Measurements from ENCODE around the gene ITGA8.
"Not testable (repeated sequence)": the region's sequence is repeated elsewhere in the genome, so short reads cannot be mapped to it uniquely, and the experiment has no call there.

ITGA8 gene

GRCh38 chr10:15681076-15681475, 38.6 kb downstream of the ITGA8 start:
- no peak for DNase-seq (ENCODE audit: low spot score)

GRCh38 chr10:15678851-15679250, 40.9 kb downstream of the ITGA8 start:
- no peak for DNase-seq (ENCODE audit: low spot score)

- DNase-seq (ENCODE audit: low spot score), result no peak
These were observed 47.3 kb downstream of the ITGA8 start for GRCh38 chr10:15672469-15672868.

- no peak for DNase-seq (ENCODE audit: low spot score)
These were observed 48.8 kb downstream of the ITGA8 start for GRCh38 chr10:15670880-15671279.

GRCh38 chr10:15661574-15661973, 58.1 kb downstream of the ITGA8 start:
- no peak for DNase-seq (ENCODE audit: low spot score)

- DNase-seq (ENCODE audit: low spot score), result no peak
These were observed 58.7 kb downstream of the ITGA8 start for GRCh38 chr10:15660990-15661389.

GRCh38 chr10:15658069-15658702, 61.5 kb downstream of the ITGA8 start:
- DNase-seq (ENCODE audit: low spot score), result no peak

- no peak for DNase-seq (ENCODE audit: low spot score)
These were observed 67.0 kb downstream of the ITGA8 start for GRCh38 chr10:15652757-15653156.

GRCh38 chr10:15652117-15652516, 67.6 kb downstream of the ITGA8 start:
- no peak for DNase-seq (ENCODE audit: low spot score)

GRCh38 chr10:15651175-15651574, 68.5 kb downstream of the ITGA8 start:
- no peak for DNase-seq (ENCODE audit: low spot score)

- peak; percentile 35 for DNase-seq (ENCODE audit: low spot score)
These were observed 77.6 kb downstream of the ITGA8 start for GRCh38 chr10:15642095-15642494.

GRCh38 chr10:15640536-15641085, 79.1 kb downstream of the ITGA8 start:
- no peak for DNase-seq (ENCODE audit: low spot score)

GRCh38 chr10:15636446-15636845, 83.3 kb downstream of the ITGA8 start:
- DNase-seq (ENCODE audit: low spot score), result no peak

- no peak for DNase-seq (ENCODE audit: low spot score)
These were observed 87.1 kb downstream of the ITGA8 start for GRCh38 chr10:15632456-15633091.

GRCh38 chr10:15631205-15631604, 88.5 kb downstream of the ITGA8 start:
- DNase-seq (ENCODE audit: low spot score), result not testable (repeated sequence)

GRCh38 chr10:15630353-15630752, 89.4 kb downstream of the ITGA8 start:
- DNase-seq (ENCODE audit: low spot score), result no peak

- no peak for DNase-seq (ENCODE audit: low spot score)
These were observed 92.0 kb downstream of the ITGA8 start for GRCh38 chr10:15627617-15628196.

- no peak for DNase-seq (ENCODE audit: low spot score)
These were observed 92.8 kb downstream of the ITGA8 start for GRCh38 chr10:15626937-15627336.

- DNase-seq (ENCODE audit: low spot score), result no peak
These were observed 94.5 kb downstream of the ITGA8 start for GRCh38 chr10:15625261-15625660.

- peak; percentile 37 for DNase-seq (ENCODE audit: low spot score)
These were observed 95.1 kb downstream of the ITGA8 start for GRCh38 chr10:15624401-15625196.

GRCh38 chr10:15620836-15621515, 98.7 kb downstream of the ITGA8 start:
- DNase-seq (ENCODE audit: low spot score), result no peak

- DNase-seq (ENCODE audit: low spot score), result no peak
These were observed 99.4 kb downstream of the ITGA8 start for GRCh38 chr10:15620337-15620736.
